Measurements from ENCODE around the gene CDC14A. TPM values are rescaled to one million over a fixed set of nuclear protein-coding genes. Genes with fewer than 3 reads are reported as not detected.

CDC14A gene
- total RNA-seq, 1 experiment from 2014 or later = 6.8 TPM

DNA sequence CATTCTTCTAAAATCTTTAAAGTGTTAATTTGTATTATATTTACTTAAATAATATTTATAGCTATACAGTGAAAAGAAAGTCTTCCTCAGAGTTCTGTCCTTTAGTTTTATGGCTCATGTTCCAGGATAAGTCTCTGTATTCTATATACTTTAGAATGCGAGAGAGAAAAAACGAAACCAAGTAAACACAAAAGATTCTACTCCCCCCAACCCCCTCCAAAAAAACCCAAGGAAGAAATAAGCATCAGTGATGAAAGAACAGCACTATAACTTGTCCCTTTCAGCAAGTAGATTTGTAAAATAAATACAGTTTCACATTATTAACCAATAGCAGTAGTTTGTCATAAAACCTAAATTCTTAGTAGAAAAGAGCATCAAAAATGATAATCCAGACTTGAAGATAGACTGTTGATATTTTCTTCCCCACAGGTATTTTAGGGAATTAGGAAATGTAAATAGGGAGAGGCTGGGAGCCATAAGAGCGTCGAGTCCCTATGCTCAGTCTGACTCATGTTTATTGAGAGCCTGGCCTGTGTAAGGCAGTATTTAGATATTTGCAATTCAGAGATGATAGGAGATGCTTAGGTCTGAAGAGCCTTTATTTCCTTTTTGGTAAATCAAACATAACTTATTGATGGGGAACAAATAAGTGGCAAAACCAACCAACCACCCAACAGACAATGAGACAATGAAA lies 35.5 kb downstream of the CDC14A start:
- no peak overlapping the region for H3K4me3 ChIP-seq (ENCODE audit: low read depth, low read length, poor library complexity, severe bottlenecking)
- H3K27me3 ChIP-seq (replicated peaks; ENCODE audit: insufficient read depth, low read depth, low read length, poor library complexity) = no peaks in the 10 kb centered on the region
- H3K4me1 ChIP-seq (ENCODE audit: insufficient read depth, low read length, poor library complexity, severe bottlenecking) = no peaks in the 10 kb centered on the region
- CTCF ChIA-PET = no interaction called here
- TF ChIP-seq EZH2 (IDR thresholded peaks at IDR 0.05; ENCODE audit: borderline replicate concordance, low read depth, low read length, poor library complexity, severe bottlenecking) = no peak
- TF ChIP-seq, protein P1, sequence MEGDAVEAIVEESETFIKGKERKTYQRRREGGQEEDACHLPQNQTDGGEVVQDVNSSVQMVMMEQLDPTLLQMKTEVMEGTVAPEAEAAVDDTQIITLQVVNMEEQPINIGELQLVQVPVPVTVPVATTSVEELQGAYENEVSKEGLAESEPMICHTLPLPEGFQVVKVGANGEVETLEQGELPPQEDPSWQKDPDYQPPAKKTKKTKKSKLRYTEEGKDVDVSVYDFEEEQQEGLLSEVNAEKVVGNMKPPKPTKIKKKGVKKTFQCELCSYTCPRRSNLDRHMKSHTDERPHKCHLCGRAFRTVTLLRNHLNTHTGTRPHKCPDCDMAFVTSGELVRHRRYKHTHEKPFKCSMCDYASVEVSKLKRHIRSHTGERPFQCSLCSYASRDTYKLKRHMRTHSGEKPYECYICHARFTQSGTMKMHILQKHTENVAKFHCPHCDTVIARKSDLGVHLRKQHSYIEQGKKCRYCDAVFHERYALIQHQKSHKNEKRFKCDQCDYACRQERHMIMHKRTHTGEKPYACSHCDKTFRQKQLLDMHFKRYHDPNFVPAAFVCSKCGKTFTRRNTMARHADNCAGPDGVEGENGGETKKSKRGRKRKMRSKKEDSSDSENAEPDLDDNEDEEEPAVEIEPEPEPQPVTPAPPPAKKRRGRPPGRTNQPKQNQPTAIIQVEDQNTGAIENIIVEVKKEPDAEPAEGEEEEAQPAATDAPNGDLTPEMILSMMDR (conservative IDR thresholded peaks at IDR 0.05; ENCODE audit: low read depth, low read length) = no peak
- no TSS peak for BruUV-seq (replicated peaks)
- H3K27ac ChIP-seq (ENCODE audit: low read depth, low read length, poor library complexity, severe bottlenecking) = no peak overlapping the region
- H3K9me3 ChIP-seq (ENCODE audit: low read depth, low read length, poor library complexity, severe bottlenecking) = no peaks in the 10 kb centered on the region
- intact Hi-C loops (cut with micrococcal nuclease; ENCODE audit: unreplicated experiment) = loop anchor here (1.0 kb wide), 1 partner anchor 12 kb away; no protein-coding TSS in a partner anchor
- POLR2A ChIA-PET (ENCODE audit: low non-redundant PET) = no interaction called here
- no peaks in the 10 kb centered on the region for H3K36me3 ChIP-seq (ENCODE audit: insufficient read depth, low read length, poor library complexity, severe bottlenecking)
- no peak for DNase-seq (ENCODE audit: low spot score)

GRCh38 chr1:100390531-100390930 lies 38.2 kb downstream of the CDC14A start:
- no TSS peak for BruUV-seq (replicated peaks)

DNA sequence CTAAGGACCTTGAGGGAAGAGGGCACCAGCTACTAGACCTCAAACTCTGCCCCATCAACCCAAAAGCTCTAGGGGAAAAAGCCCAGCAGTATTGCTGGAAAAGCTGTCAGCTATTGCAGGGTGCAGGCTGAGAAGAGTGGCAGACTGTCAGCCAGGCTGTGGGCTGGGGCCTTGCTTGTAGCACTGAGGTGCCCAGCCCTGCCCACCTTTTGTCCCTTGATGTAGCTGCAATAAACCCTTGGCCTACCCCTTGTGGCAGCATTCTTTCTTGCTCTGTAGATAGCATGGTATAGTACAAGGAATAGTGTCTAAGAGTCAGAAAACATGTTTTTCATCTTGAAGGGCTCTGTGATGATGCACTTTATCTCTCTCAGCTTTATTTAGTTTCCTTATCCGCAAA lies 39.4 kb downstream of the CDC14A start:
- no TSS peak for BruUV-seq (replicated peaks)
- Histone ChIP-seq H3K27ac (ENCODE audit: low read depth, low read length, poor library complexity, severe bottlenecking) (no peak overlapping the region), H3K27me3 (replicated peaks; ENCODE audit: insufficient read depth, low read depth, low read length, poor library complexity) (no peaks in the 10 kb centered on the region), H3K36me3 (ENCODE audit: insufficient read depth, low read length, poor library complexity, severe bottlenecking) (no peaks in the 10 kb centered on the region), H3K9me3 (ENCODE audit: low read depth, low read length, poor library complexity, severe bottlenecking) (no peaks in the 10 kb centered on the region), H3K4me1 (ENCODE audit: insufficient read depth, low read length, poor library complexity, severe bottlenecking) (no peaks in the 10 kb centered on the region), H3K4me3 (ENCODE audit: low read depth, low read length, poor library complexity, severe bottlenecking) (no peak overlapping the region)
- POLR2A ChIA-PET (ENCODE audit: low non-redundant PET) = no interaction called here
- CTCF ChIA-PET = no interaction called here
- intact Hi-C loops (cut with micrococcal nuclease; ENCODE audit: unreplicated experiment) = no loop called here
- DNase-seq (ENCODE audit: low spot score) = no peak
- TF ChIP-seq EZH2 (IDR thresholded peaks at IDR 0.05; ENCODE audit: borderline replicate concordance, low read depth, low read length, poor library complexity, severe bottlenecking) = no peak
- TF ChIP-seq, protein P1 (conservative IDR thresholded peaks at IDR 0.05; ENCODE audit: low read depth, low read length) = no peak

More at GRCh38 chr1:100390531-100390930, 38.2 kb downstream of the CDC14A start:
- CTCF ChIA-PET = no interaction called here
- Histone ChIP-seq H3K9me3 (ENCODE audit: low read depth, low read length, poor library complexity, severe bottlenecking) (no peaks in the 10 kb centered on the region), H3K27me3 (replicated peaks; ENCODE audit: insufficient read depth, low read depth, low read length, poor library complexity) (no peaks in the 10 kb centered on the region), H3K27ac (ENCODE audit: low read depth, low read length, poor library complexity, severe bottlenecking) (no peak overlapping the region), H3K4me3 (ENCODE audit: low read depth, low read length, poor library complexity, severe bottlenecking) (no peak overlapping the region), H3K4me1 (ENCODE audit: insufficient read depth, low read length, poor library complexity, severe bottlenecking) (no peaks in the 10 kb centered on the region), H3K36me3 (ENCODE audit: insufficient read depth, low read length, poor library complexity, severe bottlenecking) (no peaks in the 10 kb centered on the region)
- intact Hi-C loops (cut with micrococcal nuclease; ENCODE audit: unreplicated experiment) = no loop called here
- DNase-seq (ENCODE audit: low spot score) = no peak
- POLR2A ChIA-PET (ENCODE audit: low non-redundant PET) = no interaction called here
- no peak for TF ChIP-seq EZH2 (IDR thresholded peaks at IDR 0.05; ENCODE audit: borderline replicate concordance, low read depth, low read length, poor library complexity, severe bottlenecking)
- TF ChIP-seq, protein P1 (conservative IDR thresholded peaks at IDR 0.05; ENCODE audit: low read depth, low read length) = no peak
